ENCODE measurements around the gene TASP1.
"Not testable (repeated sequence)": the region's sequence is repeated elsewhere in the genome, so short reads cannot be mapped to it uniquely, and the experiment has no call there.

The TASP1 gene

GRCh38 chr20:13485019-13485418 lies 153.7 kb downstream of the TASP1 start:
- H3K4me1 Mint-ChIP-seq; H3K9me3 Mint-ChIP-seq; DNase-seq (ENCODE audit: low spot score in 2 of 2); ATAC-seq (ENCODE audit: low read depth); H3K27me3 Mint-ChIP-seq; H3K27ac Mint-ChIP-seq; H3K4me3 Mint-ChIP-seq: not testable (repeated sequence)
- H3K36me3 Mint-ChIP-seq, result peaks cover 32% of the 10 kb centered on the region

- H3K4me3 Mint-ChIP-seq; H3K9me3 Mint-ChIP-seq; H3K27ac Mint-ChIP-seq; H3K4me1 Mint-ChIP-seq; DNase-seq (ENCODE audit: low spot score in 2 of 2); ATAC-seq (ENCODE audit: low read depth); H3K27me3 Mint-ChIP-seq: not testable (repeated sequence)
- peaks cover 34% of the 10 kb centered on the region for H3K36me3 Mint-ChIP-seq
Measured at GRCh38 chr20:13483472-13483871, 155.3 kb downstream of the TASP1 start.

GRCh38 chr20:13478366-13478765 lies 160.4 kb downstream of the TASP1 start:
- Mint-ChIP-seq H3K9me3 (peaks cover 6% of the 10 kb centered on the region), H3K4me3 (no peak overlapping the region), H3K36me3 (peaks cover 40% of the 10 kb centered on the region), H3K27me3 (no peaks in the 10 kb centered on the region), H3K27ac (no peak overlapping the region), H3K4me1 (no peaks in the 10 kb centered on the region)
- DNase-seq (ENCODE audit: low spot score in 2 of 2) (no peak), ATAC-seq (ENCODE audit: low read depth) (no peak)

- peaks cover 6% of the 10 kb centered on the region for H3K9me3 Mint-ChIP-seq
- DNase-seq (ENCODE audit: low spot score in 2 of 2) (no peak), ATAC-seq (ENCODE audit: low read depth) (no peak)
- peaks cover 31% of the 10 kb centered on the region for H3K36me3 Mint-ChIP-seq
- no peak overlapping the region for H3K27ac Mint-ChIP-seq
- H3K27me3 Mint-ChIP-seq, result no peaks in the 10 kb centered on the region
- H3K4me1 Mint-ChIP-seq, result no peaks in the 10 kb centered on the region
- no peak overlapping the region for H3K4me3 Mint-ChIP-seq
Measured at GRCh38 chr20:13474467-13474866, 164.3 kb downstream of the TASP1 start.

- peaks cover 6% of the 10 kb centered on the region for H3K9me3 Mint-ChIP-seq
Measured at GRCh38 chr20:13469262-13469661, 169.5 kb downstream of the TASP1 start.

GRCh38 chr20:13468166-13468565 lies 170.6 kb downstream of the TASP1 start:
- H3K36me3 Mint-ChIP-seq, result peaks cover 22% of the 10 kb centered on the region
- no peak for ATAC-seq (ENCODE audit: low read depth)
- no peak for DNase-seq (ENCODE audit: low spot score in 2 of 2)
- no peak overlapping the region for H3K4me3 Mint-ChIP-seq
- no peak overlapping the region for H3K27ac Mint-ChIP-seq
- no peaks in the 10 kb centered on the region for H3K27me3 Mint-ChIP-seq
- H3K4me1 Mint-ChIP-seq, result no peaks in the 10 kb centered on the region
- H3K9me3 Mint-ChIP-seq, result peaks cover 4% of the 10 kb centered on the region

More at GRCh38 chr20:13469262-13469661, 169.5 kb downstream of the TASP1 start:
- no peaks in the 10 kb centered on the region for H3K27me3 Mint-ChIP-seq
- ATAC-seq (ENCODE audit: low read depth) (no peak), DNase-seq (ENCODE audit: low spot score in 2 of 2) (no peak)
- H3K4me1 Mint-ChIP-seq, result no peaks in the 10 kb centered on the region
- H3K27ac Mint-ChIP-seq, result no peak overlapping the region
- peaks cover 26% of the 10 kb centered on the region for H3K36me3 Mint-ChIP-seq
- no peak overlapping the region for H3K4me3 Mint-ChIP-seq

GRCh38 chr20:13464702-13465101 lies 174.0 kb downstream of the TASP1 start:
- Mint-ChIP-seq H3K9me3 (no peaks in the 10 kb centered on the region), H3K27me3 (no peaks in the 10 kb centered on the region), H3K4me1 (no peaks in the 10 kb centered on the region), H3K4me3 (no peak overlapping the region), H3K36me3 (peaks cover 9% of the 10 kb centered on the region), H3K27ac (no peak overlapping the region)
- ATAC-seq (ENCODE audit: low read depth) (no peak), DNase-seq (ENCODE audit: low spot score in 2 of 2) (no peak)

GRCh38 chr20:13461849-13462458 lies 176.8 kb downstream of the TASP1 start:
- Mint-ChIP-seq H3K4me3 (no peak overlapping the region), H3K9me3 (no peaks in the 10 kb centered on the region), H3K27me3 (no peaks in the 10 kb centered on the region), H3K27ac (no peak overlapping the region), H3K36me3 (peaks cover 2% of the 10 kb centered on the region), H3K4me1 (no peaks in the 10 kb centered on the region)
- no peak for ATAC-seq (ENCODE audit: low read depth)
- no peak for DNase-seq (ENCODE audit: low spot score in 2 of 2)

GRCh38 chr20:13458860-13459451 lies 179.8 kb downstream of the TASP1 start:
- H3K27ac Mint-ChIP-seq, result no peak overlapping the region
- peak; percentile 55 for ATAC-seq (ENCODE audit: low read depth)
- no peaks in the 10 kb centered on the region for H3K4me1 Mint-ChIP-seq
- H3K27me3 Mint-ChIP-seq, result no peaks in the 10 kb centered on the region
- H3K36me3 Mint-ChIP-seq, result no peaks in the 10 kb centered on the region
- peak in 1 of 2 donors; percentile 1 for DNase-seq (ENCODE audit: low spot score in 2 of 2)
- no peaks in the 10 kb centered on the region for H3K9me3 Mint-ChIP-seq
- H3K4me3 Mint-ChIP-seq, result no peak overlapping the region

GRCh38 chr20:13457487-13457886 lies 181.2 kb downstream of the TASP1 start:
- Mint-ChIP-seq H3K9me3 (no peaks in the 10 kb centered on the region), H3K36me3 (peaks cover 9% of the 10 kb centered on the region), H3K4me1 (no peaks in the 10 kb centered on the region), H3K4me3 (no peak overlapping the region), H3K27me3 (no peaks in the 10 kb centered on the region), H3K27ac (no peak overlapping the region)
- DNase-seq (ENCODE audit: low spot score in 2 of 2) (no peak), ATAC-seq (ENCODE audit: low read depth) (no peak)

- no peak for ATAC-seq (ENCODE audit: low read depth)
- no peak for DNase-seq (ENCODE audit: low spot score in 2 of 2)
- Mint-ChIP-seq H3K4me3 (no peak overlapping the region), H3K4me1 (no peaks in the 10 kb centered on the region), H3K27me3 (no peaks in the 10 kb centered on the region), H3K27ac (no peak overlapping the region), H3K36me3 (peaks cover 15% of the 10 kb centered on the region), H3K9me3 (no peaks in the 10 kb centered on the region)
Measured at GRCh38 chr20:13455713-13456112, 183.0 kb downstream of the TASP1 start.

GRCh38 chr20:13453367-13453766 lies 185.4 kb downstream of the TASP1 start:
- H3K27me3 Mint-ChIP-seq, result no peaks in the 10 kb centered on the region
- ATAC-seq (ENCODE audit: low read depth), result no peak
- no peak for DNase-seq (ENCODE audit: low spot score in 2 of 2)
- no peaks in the 10 kb centered on the region for H3K4me1 Mint-ChIP-seq
- peaks cover 19% of the 10 kb centered on the region for H3K36me3 Mint-ChIP-seq
- H3K9me3 Mint-ChIP-seq, result no peaks in the 10 kb centered on the region
- H3K27ac Mint-ChIP-seq, result no peak overlapping the region
- H3K4me3 Mint-ChIP-seq, result no peak overlapping the region

- H3K27ac Mint-ChIP-seq, result no peak overlapping the region
- DNase-seq (ENCODE audit: low spot score in 2 of 2) (no peak), ATAC-seq (ENCODE audit: low read depth) (no peak)
- no peaks in the 10 kb centered on the region for H3K4me1 Mint-ChIP-seq
- peaks cover 19% of the 10 kb centered on the region for H3K36me3 Mint-ChIP-seq
- H3K4me3 Mint-ChIP-seq, result no peak overlapping the region
- no peaks in the 10 kb centered on the region for H3K27me3 Mint-ChIP-seq
- no peaks in the 10 kb centered on the region for H3K9me3 Mint-ChIP-seq
Measured at GRCh38 chr20:13452470-13453124, 186.1 kb downstream of the TASP1 start.

- ATAC-seq (ENCODE audit: low read depth), result no peak
- Mint-ChIP-seq H3K27me3 (no peaks in the 10 kb centered on the region), H3K36me3 (peaks cover 21% of the 10 kb centered on the region), H3K4me1 (no peaks in the 10 kb centered on the region), H3K27ac (no peak overlapping the region), H3K9me3 (no peaks in the 10 kb centered on the region), H3K4me3 (no peak overlapping the region)
- DNase-seq (ENCODE audit: low spot score in 2 of 2), result no peak
Measured at GRCh38 chr20:13449868-13450434, 188.8 kb downstream of the TASP1 start.

Data from memory B cell (primary cell).